ENCODE data around the gene MAP6. TPM values are rescaled to one million over a fixed set of nuclear protein-coding genes. Genes with fewer than 3 reads are reported as not detected.

The MAP6 gene
- total RNA-seq, 6 experiments from 2014 or later, result 0.53 to 4.3 (median 0.96) TPM

DNA sequence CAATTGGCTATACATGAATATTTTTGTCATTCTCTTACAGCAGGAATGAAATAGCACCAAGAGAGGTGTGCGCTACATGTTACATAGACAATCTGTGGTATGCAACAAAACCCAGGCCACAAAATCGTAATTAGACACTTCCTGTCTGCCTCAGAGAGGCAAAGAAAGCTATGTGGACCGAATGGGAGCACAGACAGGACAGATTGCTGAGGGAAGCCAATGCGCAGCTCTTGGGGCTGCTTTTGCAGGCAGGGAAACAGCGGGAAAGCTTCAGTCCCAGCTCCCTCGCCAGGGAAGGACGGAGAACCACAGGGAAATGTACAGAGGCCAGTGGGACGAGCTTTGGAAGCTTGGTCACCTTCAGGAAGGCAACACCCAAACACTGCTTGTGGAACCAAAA is 65.9 kb downstream of the MAP6 start:
- no peaks in the 10 kb centered on the region for H3K36me3 Mint-ChIP-seq (ENCODE audit: low read depth)
- DNase-seq, result no peak
- H3K27me3 Mint-ChIP-seq (ENCODE audit: insufficient read depth), result peaks cover 14% of the 10 kb centered on the region
- no peaks in the 10 kb centered on the region for H3K9me3 Mint-ChIP-seq
- TF ChIP-seq CTCF (IDR thresholded peaks at IDR 0.05), result no peak
- peak overlapping the region; percentile 63; the same call in 1 of the 2 replicates for H3K27ac Mint-ChIP-seq
- H3K4me3 Mint-ChIP-seq, result peak overlapping the region; percentile 52
- peaks cover 31% of the 10 kb centered on the region for H3K4me1 Mint-ChIP-seq (ENCODE audit: low read depth)

GRCh38 chr11:75601494-75601893 is 67.3 kb downstream of the MAP6 start:
- H3K4me3 Mint-ChIP-seq, result no peak overlapping the region
- H3K36me3 Mint-ChIP-seq (ENCODE audit: low read depth), result no peaks in the 10 kb centered on the region
- DNase-seq, result no peak
- TF ChIP-seq CTCF (IDR thresholded peaks at IDR 0.05), result no peak
- peaks cover 31% of the 10 kb centered on the region for H3K4me1 Mint-ChIP-seq (ENCODE audit: low read depth)
- H3K27ac Mint-ChIP-seq, result no peak overlapping the region
- H3K27me3 Mint-ChIP-seq (ENCODE audit: insufficient read depth), result peaks cover 16% of the 10 kb centered on the region
- H3K9me3 Mint-ChIP-seq, result no peaks in the 10 kb centered on the region

- Mint-ChIP-seq H3K27ac (no peak overlapping the region), H3K9me3 (no peaks in the 10 kb centered on the region), H3K36me3 (ENCODE audit: low read depth) (no peaks in the 10 kb centered on the region), H3K27me3 (ENCODE audit: insufficient read depth) (peaks cover 21% of the 10 kb centered on the region), H3K4me1 (ENCODE audit: low read depth) (peaks cover 31% of the 10 kb centered on the region), H3K4me3 (no peak overlapping the region)
- no peak for DNase-seq
- no peak for TF ChIP-seq CTCF (IDR thresholded peaks at IDR 0.05)
These were observed 68.5 kb downstream of the MAP6 start for GRCh38 chr11:75600356-75600755.

- TF ChIP-seq CTCF (IDR thresholded peaks at IDR 0.05), result no peak
- no peaks in the 10 kb centered on the region for H3K36me3 Mint-ChIP-seq (ENCODE audit: low read depth)
- no peak overlapping the region for H3K27ac Mint-ChIP-seq
- peaks cover 27% of the 10 kb centered on the region for H3K27me3 Mint-ChIP-seq (ENCODE audit: insufficient read depth)
- DNase-seq, result no peak
- no peaks in the 10 kb centered on the region for H3K9me3 Mint-ChIP-seq
- peaks cover 19% of the 10 kb centered on the region for H3K4me1 Mint-ChIP-seq (ENCODE audit: low read depth)
- no peak overlapping the region for H3K4me3 Mint-ChIP-seq
These were observed 69.9 kb downstream of the MAP6 start for GRCh38 chr11:75598900-75599299.

DNA sequence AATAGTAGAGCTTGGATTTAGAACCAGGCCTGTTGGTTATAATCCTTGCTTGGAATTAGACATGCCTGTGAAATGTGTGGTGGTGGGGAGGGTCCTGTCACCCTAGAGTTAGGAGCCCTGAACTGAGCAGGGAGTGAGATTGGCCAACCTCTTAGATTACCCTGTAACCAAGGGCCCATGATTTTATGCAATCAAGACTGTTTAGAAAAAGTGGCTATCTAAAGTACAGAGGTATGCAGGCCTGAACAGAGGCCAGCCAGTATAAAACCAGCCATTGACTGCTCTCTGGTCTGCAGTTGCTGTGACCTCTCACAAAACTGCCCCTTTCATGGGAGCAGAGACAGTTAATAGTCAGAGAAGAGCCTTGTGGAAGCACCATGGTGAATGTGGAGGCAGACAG is 70.6 kb downstream of the MAP6 start:
- Mint-ChIP-seq H3K4me3 (no peak overlapping the region), H3K4me1 (ENCODE audit: low read depth) (peaks cover 13% of the 10 kb centered on the region), H3K27me3 (ENCODE audit: insufficient read depth) (peaks cover 27% of the 10 kb centered on the region), H3K36me3 (ENCODE audit: low read depth) (no peaks in the 10 kb centered on the region), H3K27ac (no peak overlapping the region), H3K9me3 (no peaks in the 10 kb centered on the region)
- no peak for TF ChIP-seq CTCF (IDR thresholded peaks at IDR 0.05)
- DNase-seq, result no peak

DNA sequence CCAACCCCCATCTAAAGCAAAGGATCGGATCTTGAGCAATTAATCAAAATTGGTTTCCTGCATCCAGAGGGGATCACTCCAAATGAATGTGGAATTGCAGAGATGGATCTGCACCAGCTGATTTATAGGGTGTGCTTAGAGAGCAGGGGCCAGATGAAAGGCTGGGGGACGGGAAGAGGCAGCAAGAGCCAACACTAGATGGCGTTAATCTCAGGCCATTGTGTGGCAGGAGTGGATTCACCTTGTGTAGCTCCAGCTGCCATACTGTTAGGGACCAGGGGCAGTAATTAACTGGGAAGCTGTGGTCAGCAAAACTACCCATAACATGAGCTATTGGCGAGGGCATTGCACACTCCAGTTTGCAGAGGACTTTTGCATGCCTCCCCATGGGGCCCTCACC is 71.2 kb downstream of the MAP6 start:
- Mint-ChIP-seq H3K27me3 (ENCODE audit: insufficient read depth) (peaks cover 29% of the 10 kb centered on the region), H3K9me3 (no peaks in the 10 kb centered on the region), H3K4me1 (ENCODE audit: low read depth) (peaks cover 6% of the 10 kb centered on the region), H3K4me3 (no peak overlapping the region), H3K27ac (no peak overlapping the region), H3K36me3 (ENCODE audit: low read depth) (no peaks in the 10 kb centered on the region)
- peak; percentile 79 for TF ChIP-seq CTCF (IDR thresholded peaks at IDR 0.05)
- no peak for DNase-seq
